Hematopoietic multipotent progenitor cell treated with erythropoietin and hydrocortisone succinate and interleukin-3 and kit ligand, for 15 days (in vitro differentiated cells): Measurements from ENCODE around the gene NIPAL1.
A peak's percentile ranks its signal among the peaks of the same experiment; 100 is the strongest.
"Not testable (repeated sequence)": the region's sequence is repeated elsewhere in the genome, so short reads cannot be mapped to it uniquely, and the experiment has no call there.

Experiments
- DNase-seq: peaks from one replicate; pipeline ENCODE4 v3.0.0-alpha.2; 2015; ENCODE audit warnings: low spot score

The NIPAL1 gene

DNA sequence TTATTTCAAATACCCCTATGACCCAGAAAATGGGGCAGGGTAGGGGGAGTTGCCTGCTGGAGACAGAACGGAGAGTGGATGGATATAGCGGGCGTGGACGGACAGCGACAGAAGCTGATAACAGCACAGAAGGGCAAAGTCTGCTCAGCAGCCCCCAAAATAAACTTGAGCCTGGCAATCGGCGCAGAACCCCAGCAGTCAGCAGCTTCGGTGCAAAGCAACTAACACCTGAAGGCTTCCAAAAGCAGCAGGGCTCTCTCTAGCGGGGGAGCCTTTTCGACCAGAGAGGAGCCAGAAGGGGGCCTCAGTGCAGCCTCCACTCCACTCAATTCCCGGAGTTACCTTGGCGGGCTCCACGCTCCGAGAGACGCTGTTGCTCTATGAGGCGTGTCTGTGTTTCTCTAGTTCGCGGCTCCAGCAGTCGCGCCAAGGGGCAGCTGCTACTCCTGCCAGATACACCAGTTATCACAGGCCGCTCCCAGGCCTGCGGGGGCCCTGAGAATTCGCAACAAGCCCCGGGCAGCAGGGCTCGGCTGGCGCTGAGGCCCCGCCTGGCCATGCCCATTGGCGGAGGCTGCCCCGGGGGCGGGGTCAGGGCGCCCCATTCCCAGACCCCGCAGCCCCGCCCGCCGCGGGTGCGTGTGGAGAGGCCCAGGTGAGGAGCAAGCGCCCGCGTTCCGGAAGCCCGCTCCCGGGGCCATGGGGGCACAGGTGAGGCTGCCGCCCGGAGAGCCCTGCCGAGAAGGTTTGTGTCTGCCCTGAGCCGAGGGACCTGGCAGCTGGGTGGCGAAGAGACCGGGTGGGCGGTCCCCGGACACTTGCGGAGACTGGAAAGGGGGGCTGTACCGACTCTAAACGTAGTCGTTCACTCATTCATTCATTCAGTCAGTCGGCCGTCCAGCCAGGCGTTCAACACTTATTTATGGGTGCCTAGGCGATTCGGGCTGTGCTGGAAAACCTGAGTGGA, at the start of gene NIPAL1, which contains the start of gene CNGA1:
TSS of gene NIPAL1 (plus strand) at position 632 of the 967 bp plus-strand sequence. CDS start at position 700, 68 bp downstream.
TSS of gene CNGA1 (minus strand) at position 541 of the 967 bp plus-strand sequence. CDS start 63,992 bp downstream, outside the sequence.
- peak; percentile 56 for DNase-seq

DNA sequence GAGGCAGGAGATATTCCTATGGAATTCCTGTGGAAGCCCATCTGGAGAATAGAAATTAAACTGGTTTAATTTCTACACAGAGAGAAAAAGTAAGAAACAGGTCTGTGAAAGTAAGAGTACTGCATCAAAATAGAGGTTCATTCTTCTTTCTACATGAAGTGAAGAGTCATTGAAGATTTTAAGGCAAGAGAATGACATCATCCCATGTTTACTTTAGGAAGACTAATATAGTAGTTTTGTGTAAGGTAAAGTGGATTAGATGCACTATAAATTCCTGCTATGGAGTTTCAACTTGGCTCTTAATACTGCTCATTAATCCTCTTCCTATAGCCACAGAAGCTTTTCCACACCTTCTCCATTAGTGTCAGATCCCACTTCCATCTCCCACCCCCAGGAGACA, 47.7 kb upstream of the NIPAL1 start:
- no peak for DNase-seq

DNA sequence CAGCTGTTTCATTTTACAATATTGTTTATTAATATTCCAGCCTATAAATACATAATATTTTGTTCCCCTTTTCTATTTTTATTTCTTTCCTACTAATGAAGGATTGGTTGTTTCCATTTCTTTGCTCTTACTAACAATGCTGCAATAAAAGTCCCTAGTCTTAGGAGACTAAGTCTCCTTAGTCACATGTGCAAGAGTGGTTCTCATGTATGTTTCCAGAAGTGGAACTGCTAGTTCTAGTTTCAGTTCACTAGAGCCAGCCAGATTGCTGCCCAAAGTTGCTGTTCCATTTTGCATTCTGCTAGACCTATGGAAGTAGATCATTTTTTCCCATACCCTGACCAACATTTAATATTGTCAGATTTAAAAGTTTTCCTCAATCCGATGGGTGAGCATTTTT, 44.4 kb upstream of the NIPAL1 start:
- DNase-seq: no peak

DNA sequence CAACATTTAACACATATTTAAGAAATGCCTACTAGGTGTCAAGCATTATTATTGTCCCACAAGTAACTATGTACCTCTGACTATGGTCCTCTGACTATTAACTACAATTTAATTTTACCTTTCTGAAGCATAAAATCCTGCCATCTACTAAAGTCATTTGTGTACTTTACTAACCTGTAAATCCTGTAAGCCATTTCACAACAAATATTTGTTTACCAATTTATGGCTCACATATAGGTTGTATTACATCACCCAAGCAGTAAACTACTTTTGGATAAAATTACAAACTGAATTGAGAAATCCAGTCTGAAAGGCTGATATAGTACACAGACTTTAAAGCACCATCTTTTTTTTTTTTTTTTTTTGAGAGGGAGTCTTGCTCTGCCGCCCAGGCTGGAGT, 43.9 kb upstream of the NIPAL1 start:
- DNase-seq: no peak

DNA sequence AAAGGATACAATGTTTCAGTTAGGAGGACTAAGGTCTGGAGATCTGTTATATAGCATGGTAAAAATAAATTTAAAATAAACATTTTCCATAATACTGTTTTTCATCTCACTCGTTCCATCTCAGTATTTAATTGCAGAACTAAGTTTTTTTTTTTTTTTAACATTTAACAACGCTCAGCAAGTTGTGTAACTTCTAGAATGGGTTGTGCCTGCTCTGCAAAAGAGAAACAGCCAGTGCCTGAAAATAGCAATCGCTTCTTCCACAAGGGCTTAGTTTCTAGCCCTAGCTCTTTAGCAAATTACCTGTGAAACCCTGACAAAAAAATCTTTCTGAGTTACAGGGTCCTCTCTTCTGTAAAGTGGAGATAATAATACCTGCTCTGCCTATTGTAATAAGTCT, 42.0 kb upstream of the NIPAL1 start:
- no peak for DNase-seq

DNA sequence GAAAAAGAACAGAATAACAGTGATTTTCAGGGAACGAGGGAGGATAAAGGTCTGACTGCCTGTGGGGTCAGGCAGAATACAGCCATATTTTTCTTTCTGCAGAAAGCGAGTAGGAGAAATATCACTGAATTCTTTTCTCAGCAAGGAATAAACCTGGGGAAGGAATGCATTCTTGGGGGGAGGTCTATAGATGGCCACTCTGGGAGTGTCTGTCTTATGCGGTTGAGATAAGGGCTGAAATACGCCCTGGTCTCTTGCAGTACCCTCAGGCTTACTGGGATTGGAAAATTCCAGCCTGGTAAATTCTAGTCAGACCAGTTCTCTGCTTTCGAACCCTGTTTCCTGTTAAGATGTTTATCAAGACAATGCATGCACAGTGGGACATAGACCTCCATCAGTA, 26.4 kb upstream of the NIPAL1 start:
- no peak for DNase-seq

DNA sequence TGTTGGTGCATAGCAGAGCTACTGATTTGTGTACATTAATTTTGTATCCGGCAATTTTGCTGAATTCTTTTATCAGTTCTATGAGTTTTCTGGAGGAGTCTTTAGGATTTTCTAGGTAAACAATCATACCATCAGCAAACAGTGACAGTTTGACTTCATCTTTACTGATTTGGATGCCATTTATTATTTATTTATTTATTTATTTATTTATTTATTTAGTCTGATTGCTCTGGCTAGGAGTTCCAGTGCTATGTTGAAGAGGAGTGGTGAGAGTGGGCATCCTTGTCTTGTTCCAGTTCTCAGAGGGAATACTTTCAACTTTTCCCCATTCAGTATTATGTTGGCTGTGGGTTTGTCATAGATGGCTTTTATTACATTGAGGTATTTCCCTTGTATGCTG, 24.1 kb upstream of the NIPAL1 start:
- DNase-seq: not testable (repeated sequence)

DNA sequence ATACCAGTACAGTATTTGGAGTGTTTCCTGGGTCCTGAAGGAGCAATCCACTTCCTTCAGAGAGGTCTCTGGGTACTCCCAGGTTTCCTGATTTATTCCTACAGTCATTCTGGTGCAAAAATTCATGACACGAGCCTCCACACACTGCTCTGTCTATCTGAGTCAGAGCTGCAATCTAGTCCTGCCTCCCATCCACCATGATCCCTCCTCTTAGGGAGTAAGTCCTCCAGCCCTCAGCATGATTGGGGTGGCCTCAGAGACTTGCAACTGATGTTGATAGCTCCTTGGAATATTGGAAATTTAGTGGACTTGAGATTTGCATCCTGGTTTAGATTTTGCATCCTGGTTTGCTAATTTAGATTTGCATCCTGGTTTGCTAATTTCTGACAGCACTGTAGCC, 20.6 kb upstream of the NIPAL1 start:
- no peak for DNase-seq

DNA sequence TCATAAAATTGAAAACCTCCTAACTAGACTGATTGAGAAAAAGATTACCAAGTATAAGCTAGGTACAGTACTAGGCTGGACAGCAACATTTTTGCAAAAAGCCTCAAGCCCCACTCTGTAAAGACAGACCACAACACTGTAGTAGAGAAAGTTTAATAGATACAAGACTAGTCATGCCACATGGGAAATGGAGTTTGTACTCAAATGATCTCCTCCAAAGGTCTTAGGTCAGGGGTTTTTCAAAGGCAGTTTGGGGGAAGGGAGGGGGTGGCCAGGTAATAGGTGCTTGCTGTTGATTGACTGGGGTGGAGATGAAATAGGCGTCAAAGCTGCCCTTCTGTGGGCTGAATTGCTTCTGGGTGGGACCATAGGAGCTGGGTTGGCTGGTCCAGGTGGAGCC, 14.3 kb upstream of the NIPAL1 start:
- no peak for DNase-seq

DNA sequence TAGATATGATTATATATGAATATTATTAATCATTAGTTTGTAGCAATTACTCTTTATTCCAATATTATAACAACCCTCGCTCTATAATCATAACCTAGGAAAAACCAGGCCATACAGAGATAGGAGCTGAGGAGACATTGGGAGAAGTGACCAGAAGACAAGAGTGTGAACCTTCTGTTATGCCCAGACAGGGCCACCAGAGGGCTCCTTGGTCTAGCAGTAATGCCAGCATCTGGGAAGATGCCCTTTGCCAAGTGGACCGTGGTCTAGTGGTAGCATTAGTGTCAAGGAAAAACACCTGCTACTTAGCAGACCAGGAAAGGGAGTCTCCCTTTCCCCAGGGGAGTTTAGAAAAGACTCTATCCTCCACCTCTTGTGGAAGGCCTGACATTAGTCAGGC, 13.0 kb upstream of the NIPAL1 start:
- DNase-seq: not testable (repeated sequence)

DNA sequence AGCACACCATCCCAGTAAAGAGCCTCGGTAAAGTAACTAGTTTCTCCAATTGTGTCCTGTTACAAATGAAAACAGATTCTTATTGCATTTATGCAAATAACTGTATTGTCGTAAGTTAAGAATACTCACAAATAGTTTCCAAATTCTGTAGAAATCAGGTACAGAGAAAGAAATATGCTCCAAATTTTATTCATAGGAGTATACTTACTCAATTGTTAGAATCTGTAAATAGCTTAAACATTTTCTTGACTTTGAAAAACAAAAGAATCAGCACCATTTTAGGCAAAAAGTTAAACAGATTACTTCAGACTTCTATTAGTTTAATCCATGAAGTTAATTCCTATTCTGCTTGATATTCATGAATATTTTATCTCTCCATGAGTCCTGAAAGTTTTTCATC, 10.8 kb upstream of the NIPAL1 start:
- DNase-seq: no peak

DNA sequence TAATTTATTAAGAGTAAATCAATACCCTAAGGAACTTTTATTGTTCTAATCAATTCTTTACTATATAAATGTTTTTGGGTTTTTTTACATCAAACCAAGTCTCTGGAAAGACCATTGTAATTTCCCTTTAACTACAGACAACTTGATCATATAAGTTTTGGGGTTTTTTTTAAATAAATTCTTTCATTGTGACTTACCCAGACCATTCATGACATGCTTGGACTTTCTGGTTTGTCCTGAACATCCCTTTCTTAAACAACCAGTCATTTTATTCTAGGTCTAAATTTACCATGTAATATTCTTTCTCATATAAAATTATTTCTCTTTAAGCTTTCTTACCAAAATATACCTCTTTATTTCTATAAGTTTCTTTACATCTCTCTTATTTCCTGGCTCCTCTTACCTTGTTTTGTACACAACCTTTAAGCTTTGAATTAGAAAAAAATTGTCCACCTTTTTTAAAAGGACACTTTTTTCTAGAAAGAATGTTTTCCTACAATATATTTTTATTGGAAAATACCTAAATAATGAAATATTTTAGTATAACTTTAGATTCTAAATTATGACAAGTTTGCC, 8.5 kb upstream of the NIPAL1 start:
- no peak for DNase-seq

DNA sequence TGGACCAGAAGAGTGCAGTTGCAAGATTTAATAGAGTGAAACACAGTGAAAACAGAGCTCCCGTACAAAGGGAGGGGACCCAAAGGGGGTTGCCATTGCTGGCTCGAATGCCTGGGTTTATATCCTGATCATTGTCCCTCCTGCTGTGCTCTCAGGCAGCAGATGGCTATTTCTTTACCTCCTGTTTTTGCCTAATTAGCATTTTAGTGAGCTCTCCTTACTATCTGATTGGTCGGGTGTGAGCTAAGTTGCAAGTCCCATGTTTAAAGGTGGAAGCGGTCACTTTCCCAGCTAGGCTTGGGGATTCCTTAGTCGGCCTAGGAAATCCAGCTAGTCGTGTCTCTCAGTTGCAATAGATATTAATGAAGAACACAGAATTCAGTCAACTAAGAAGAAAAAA, 5.7 kb upstream of the NIPAL1 start:
- DNase-seq: not testable (repeated sequence)

DNA sequence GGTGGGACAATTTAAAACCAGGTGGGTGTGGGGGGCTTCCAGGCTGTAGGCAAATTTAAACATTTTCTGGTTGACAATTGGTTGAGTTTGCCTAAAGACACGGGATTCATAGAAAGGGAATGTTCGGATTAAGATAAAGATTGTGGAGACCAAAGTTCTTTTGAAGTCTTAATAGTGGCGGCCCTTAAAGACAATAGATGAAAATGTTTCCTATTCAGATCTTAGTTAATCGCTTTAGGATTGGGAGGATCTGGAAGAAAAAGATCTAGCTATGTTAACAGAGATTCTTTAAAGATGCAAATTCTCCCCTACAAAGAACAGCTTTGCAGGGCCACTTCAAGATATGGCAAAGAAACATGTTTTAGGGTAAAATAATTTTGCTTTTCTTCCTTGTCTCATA, 4.8 kb upstream of the NIPAL1 start:
- DNase-seq: no peak

DNA sequence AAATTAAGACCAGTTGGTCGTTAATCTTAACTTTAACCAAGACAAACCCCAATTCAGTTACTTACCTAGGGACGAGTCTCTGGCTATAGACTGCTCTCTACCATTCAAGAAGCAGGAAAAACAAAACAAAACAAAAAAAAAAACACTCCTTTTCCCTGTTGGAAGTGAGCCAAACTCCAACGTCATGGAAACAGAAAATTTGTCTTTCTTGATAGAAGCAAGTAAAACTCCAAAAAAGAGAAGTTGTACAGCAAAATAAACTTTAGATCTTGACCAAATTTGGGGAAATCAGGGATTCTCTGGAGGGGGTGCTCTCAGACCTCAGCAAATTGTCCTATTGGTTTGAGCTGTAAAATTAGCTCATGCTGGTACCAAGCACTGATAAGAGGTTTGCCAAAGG, 3.7 kb upstream of the NIPAL1 start:
- DNase-seq: no peak

DNA sequence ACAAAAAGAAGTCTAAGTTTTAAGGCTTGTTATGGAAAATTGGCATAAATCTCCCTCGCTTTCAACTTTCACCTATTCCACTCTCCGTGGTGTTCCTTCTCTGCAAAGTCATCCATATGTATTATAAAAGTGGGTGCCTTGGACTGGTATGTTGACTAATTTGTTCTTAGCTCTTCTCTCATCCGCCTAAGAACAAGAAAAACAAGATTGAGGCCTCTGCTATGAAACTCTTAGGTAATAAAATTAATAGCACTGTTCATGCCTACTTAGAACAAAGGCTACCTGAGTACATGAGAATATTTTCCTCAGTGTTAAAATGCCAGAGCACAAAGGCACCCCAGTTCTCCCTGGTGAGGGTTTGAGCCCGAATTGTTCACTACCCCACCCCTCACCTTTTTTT, 1.4 kb upstream of the NIPAL1 start:
- no peak for DNase-seq

DNA sequence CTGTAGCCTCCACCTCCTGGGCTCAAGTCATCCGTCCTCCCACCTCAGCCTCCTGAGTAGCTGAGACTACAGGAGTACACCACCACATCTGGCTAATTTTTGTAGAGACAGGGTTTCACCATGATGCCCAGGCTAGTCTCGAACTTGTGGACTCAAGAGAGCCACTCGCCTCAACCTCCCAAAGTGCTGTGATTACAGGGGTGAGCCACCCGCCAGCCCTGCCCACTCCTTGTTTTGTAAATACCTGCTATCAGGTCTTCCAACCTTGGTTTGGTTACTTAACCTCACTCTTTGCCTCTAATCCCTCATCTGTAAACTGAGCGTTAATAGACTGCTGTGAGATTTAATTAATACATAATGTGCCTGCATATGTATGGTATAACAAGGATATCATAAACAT, 894 bp upstream of the NIPAL1 start:
- no peak for DNase-seq

DNA sequence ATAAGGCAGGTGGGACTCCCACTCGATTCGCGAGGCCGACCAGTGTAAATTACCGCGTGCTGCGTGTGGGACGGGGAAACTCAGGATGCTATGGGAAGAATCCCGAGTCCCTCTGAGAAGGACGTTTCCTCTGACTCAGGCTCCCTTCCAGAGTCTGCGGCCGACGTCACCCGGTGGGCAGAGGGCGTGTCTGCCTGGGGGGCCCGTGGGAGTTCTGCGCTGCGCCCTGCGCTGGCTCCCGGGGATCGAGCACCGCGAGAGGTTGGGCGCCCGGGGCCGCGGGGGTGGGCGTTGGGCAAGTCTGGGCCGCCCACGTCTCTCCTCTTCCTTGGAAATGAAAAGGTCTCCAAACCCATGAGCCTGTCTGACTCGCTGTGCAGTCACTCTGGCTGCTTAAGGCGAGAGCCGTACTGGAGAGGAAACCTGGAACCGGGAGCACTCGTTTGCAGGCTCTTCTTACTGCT, 568 bp downstream of the NIPAL1 start:
- DNase-seq: no peak

DNA sequence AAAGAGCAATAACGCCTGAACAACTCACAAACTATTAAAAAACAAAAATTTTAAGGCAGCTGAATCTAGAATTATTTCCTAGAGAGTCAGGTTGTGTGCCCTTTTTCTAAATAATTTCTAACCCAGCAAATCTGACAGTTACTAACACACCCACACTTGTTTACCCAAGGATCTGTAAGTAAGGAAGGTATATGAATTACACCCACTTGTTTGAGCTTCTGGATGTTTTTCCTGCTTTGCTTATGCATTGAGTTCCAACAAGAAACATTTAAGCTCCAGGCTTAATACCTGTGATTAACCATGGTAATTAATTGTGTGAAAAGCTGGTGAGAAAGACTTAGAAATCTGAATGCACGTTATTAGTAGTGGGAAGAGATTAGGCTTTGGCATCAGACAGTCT, 1.5 kb downstream of the NIPAL1 start:
- DNase-seq: no peak

DNA sequence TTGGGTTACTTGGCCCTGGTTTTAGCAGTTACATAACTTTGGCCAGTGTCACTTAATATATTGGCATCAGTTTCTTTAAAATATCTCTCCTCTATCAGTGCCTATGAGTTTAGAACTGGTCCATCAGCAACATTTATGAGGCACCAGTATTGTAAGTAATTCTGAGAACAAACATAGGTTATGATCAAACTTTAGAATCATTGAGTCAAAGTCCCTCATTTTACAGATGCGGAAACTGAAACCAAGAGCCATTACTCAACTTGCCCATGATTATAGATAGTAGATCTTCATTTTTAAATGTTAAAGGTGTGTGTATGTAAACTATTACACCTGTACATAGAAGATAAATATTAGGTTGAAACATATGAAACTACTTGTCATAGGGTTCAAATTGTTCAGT, 4.5 kb downstream of the NIPAL1 start:
- DNase-seq: no peak

DNA sequence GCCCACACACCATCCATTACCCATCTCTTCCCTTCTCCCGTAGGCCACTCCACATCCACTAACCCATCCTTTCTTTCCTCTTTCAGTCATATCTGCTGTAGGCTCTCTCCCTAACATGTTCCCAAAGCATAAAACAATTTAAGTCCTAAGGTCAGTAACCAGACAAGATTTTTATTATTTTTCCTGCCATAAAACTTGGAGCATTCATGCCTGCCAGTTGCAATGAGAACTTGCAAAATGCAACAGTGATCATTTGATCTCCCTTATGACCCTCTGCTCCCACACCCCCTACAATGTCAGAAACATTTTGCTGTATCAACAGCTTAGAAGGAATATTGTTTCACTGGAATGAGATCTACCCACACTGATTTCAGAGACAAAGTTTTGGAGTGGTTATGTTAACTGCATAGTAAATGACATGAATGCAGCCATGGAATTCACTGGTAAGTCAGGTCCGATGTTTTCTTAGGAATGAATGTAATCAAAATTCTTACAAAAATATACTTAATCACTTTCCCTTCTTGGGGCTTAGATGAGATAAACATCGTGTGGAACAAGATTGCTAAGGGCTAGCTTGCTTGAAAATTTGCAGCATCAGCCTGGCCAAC, 5.7 kb downstream of the NIPAL1 start:
- DNase-seq: no peak

DNA sequence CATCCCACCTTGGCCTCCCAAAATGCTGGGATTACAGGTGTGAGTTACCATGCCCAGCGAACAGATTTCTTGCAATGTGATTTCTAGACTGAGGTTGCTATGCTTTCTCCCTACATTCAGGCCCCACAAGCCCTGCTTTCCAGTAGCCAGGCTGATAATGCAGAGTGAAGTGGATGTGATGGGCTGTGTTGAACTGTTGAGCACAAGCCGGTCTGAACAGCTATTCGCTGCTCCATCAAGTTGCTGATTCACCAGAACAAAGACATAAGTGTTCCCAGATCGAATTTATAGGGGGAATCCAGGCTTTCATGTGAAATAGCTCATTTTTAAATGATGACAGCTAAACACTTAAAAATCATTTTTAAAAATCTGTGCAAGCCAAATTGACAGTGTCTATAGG, 8.0 kb downstream of the NIPAL1 start:
- DNase-seq: no peak

DNA sequence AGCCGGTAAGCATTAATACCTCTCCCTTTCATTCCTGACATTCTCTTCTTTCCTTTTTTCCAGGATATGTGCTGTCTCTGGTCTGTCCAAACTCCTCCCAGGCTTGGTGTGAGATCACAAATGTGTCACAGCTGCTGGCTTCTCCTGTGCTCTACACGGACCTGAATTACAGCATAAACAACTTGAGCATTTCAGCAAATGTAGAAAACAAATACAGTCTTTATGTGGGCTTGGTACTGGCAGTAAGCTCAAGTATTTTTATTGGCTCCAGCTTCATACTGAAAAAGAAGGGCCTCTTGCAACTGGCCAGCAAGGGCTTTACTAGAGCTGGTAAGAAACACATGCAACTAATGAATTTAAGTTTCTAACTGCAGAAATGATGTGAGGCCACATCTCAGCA, 8.4 kb downstream of the NIPAL1 start:
- DNase-seq: no peak
